K562 (cell line): ENCODE measurements around the gene SPHK1. TPM values are rescaled to one million over a fixed set of nuclear protein-coding genes. Genes with fewer than 3 reads are reported as not detected.
A peak's percentile ranks its signal among the peaks of the same experiment; 100 is the strongest.

Experiments used
- CHD1 ChIP-seq: fragments of 200-600 bp; sonication (generic); IDR thresholded peaks from one replicate; pipeline ENCODE4 v1.6.1; 2012; ENCODE audit warnings: mild to moderate bottlenecking, moderate library complexity, low read length, inconsistent platforms
- EGR1 ChIP-seq: fragments of 450-650 bp; conservative IDR thresholded peaks from 2 replicates; pipeline ENCODE4 v1.6.1; 2017; ENCODE audit warnings: mild to moderate bottlenecking
- HMGN3 ChIP-seq: IDR thresholded peaks from 2 replicates; pipeline ENCODE4 v1.6.1; 2011; ENCODE audit warnings: borderline replicate concordance, low read depth, mild to moderate bottlenecking, mixed read lengths, low read length; ENCODE audit not compliant: insufficient read length; ENCODE audit errors: extremely low read depth
- polyA plus RNA-seq, 8 experiments: library from polyadenylated mRNA; depleted of rRNA in 4 of 8; stranded (reverse) in 5 of 8; unstranded in 3 of 8; fragments of >200 nt; fragmentation: Nextera tagmentation in 2 of 8; fragmentation: Illumina TruSeq in 1 of 8; extraction: Ambion mirVana in 2 of 8; extraction: Trizol in 1 of 8; gene quantifications; 2 replicates each; pipeline versions ENCODE4 v1.2.1 to v1.2.3, GENCODE V29; 2011 to 2014; ENCODE audit warnings: inconsistent platforms in 1 of 8, missing spikeins in 1 of 8
- total RNA-seq, 7 experiments: library from RNA; depleted of rRNA in 6 of 7; stranded (reverse); fragments of >200 nt in 6 of 7; fragmentation: Illumina TruSeq in 2 of 7; extraction: Trizol in 2 of 7; gene quantifications; 2 replicates each; pipeline versions ENCODE4 v1.2.1 to v1.2.3, GENCODE V29; 2011 to 2021; ENCODE audit warnings: low replicate concordance in 1 of 7
- TF ChIP-seq, protein P1 (sequence below): sonication (generic); formaldehyde crosslinking; IDR thresholded peaks from 2 replicates; pipeline ENCODE4 v1.4.0; 2020; ENCODE audit warnings: mild to moderate bottlenecking, missing genetic modification reagents
- TF ChIP-seq, protein P2 (sequence below): IDR thresholded peaks from 2 replicates; pipeline ENCODE4 v1.6.1; 2011; ENCODE audit not compliant: insufficient read length; ENCODE audit errors: extremely low read depth

Gene SPHK1
- total and polyA plus RNA-seq, 9 of the 15 experiments (the other 6 are each of a cell fraction or from before 2014, with no cell fraction given), result 0.21 to 60.3 (median 14.5) TPM

DNA sequence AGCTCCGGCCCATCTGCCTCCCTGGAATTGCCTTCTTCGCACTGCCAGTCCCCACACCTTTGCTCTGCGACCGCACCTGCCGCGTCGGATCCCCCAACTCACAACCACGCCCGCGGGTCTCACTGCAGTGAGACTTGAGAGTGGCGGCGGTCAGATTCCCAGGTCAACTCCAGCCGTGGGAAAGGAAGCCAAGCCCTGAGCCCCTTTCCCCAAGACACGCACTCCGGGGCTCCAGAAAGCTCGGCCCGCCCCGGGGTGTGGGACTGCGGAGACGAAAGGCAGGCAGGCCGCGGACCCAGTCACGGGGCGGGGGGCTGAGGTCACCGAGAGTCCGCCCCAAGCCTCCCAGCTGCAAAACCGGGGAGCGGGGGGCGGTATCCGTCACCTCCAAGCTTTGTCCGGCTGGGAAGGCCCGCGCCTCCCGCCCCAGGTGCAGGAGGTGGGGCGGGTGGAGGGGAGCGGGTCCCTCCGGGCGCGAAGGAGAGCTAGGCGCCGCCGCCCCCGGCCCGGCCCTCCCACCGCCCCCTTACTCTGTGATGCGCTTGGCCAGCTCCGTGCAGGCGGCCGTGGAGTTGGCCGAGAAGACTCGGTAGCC is 31.3 kb upstream of the SPHK1 start (continued):
- TF ChIP-seq EGR1 (peak; percentile 16; the same call in 1 of the 2 replicates), HMGN3 (no peak), CHD1 (peak; percentile 40)
- TF ChIP-seq, protein P1, sequence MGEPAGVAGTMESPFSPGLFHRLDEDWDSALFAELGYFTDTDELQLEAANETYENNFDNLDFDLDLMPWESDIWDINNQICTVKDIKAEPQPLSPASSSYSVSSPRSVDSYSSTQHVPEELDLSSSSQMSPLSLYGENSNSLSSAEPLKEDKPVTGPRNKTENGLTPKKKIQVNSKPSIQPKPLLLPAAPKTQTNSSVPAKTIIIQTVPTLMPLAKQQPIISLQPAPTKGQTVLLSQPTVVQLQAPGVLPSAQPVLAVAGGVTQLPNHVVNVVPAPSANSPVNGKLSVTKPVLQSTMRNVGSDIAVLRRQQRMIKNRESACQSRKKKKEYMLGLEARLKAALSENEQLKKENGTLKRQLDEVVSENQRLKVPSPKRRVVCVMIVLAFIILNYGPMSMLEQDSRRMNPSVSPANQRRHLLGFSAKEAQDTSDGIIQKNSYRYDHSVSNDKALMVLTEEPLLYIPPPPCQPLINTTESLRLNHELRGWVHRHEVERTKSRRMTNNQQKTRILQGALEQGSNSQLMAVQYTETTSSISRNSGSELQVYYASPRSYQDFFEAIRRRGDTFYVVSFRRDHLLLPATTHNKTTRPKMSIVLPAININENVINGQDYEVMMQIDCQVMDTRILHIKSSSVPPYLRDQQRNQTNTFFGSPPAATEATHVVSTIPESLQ (CRISPR knock-in tag), result peak; percentile 8; the same call in 1 of the 2 replicates
- TF ChIP-seq, protein P2, sequence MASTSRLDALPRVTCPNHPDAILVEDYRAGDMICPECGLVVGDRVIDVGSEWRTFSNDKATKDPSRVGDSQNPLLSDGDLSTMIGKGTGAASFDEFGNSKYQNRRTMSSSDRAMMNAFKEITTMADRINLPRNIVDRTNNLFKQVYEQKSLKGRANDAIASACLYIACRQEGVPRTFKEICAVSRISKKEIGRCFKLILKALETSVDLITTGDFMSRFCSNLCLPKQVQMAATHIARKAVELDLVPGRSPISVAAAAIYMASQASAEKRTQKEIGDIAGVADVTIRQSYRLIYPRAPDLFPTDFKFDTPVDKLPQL, result no peak
